Memory B cell (primary cell): ENCODE results near the gene MT1E.

Experiments used
- ATAC-seq: fragments of 150-1000 bp; cut with Tn5 transposase; 2 replicates; pipeline ENCODE4 v1.10.0; 2021; ENCODE audit warnings: low read depth, mild to moderate bottlenecking, moderate library complexity
- DNase-seq, 2 donors: peaks; one replicate each; pipeline ENCODE4 v3.0.0; 2022; ENCODE audit warnings: low spot score in 2 of 2
- H3K27ac Mint-ChIP-seq: one replicate; pipeline ENCODE4 v1.8.0; 2022; ENCODE audit warnings: mild to moderate bottlenecking, moderate library complexity, mixed read lengths
- H3K27me3 Mint-ChIP-seq: one replicate; pipeline ENCODE4 v1.8.0; 2022; ENCODE audit warnings: mixed read lengths
- H3K36me3 Mint-ChIP-seq: one replicate; pipeline ENCODE4 v1.8.0; 2022; ENCODE audit warnings: mild to moderate bottlenecking, mixed read lengths
- H3K4me1 Mint-ChIP-seq: one replicate; pipeline ENCODE4 v1.8.0; 2022; ENCODE audit warnings: mixed read lengths
- H3K4me3 Mint-ChIP-seq: one replicate; pipeline ENCODE4 v1.8.0; 2022; ENCODE audit warnings: mild to moderate bottlenecking, moderate library complexity, mixed read lengths
- H3K9me3 Mint-ChIP-seq: one replicate; pipeline ENCODE4 v1.8.0; 2022; ENCODE audit warnings: mixed read lengths

The MT1E gene

GRCh38 chr16:56637814-56638750 is 12.5 kb downstream of the MT1E start, which contains the start of gene MT1A:
Gene MT1A, plus strand, starts transcription at chr16:56638666. Its CDS starts 73 bp downstream, at chr16:56638739.
- no peaks in the 10 kb centered on the region for H3K9me3 Mint-ChIP-seq
- ATAC-seq (peak; percentile 31), DNase-seq (no peak)
- H3K27me3 Mint-ChIP-seq: peaks cover 30% of the 10 kb centered on the region
- no peak within 1 kb of the TSS for H3K27ac Mint-ChIP-seq
- peak within 1 kb of the TSS; percentile 43 for H3K4me3 Mint-ChIP-seq
- no peaks in the 10 kb centered on the region for H3K36me3 Mint-ChIP-seq
- H3K4me1 Mint-ChIP-seq: peaks cover 20% of the 10 kb centered on the region

GRCh38 chr16:56639045-56639444 is 13.5 kb downstream of the MT1E start:
- no peaks in the 10 kb centered on the region for H3K9me3 Mint-ChIP-seq
- DNase-seq (no peak), ATAC-seq (no peak)
- no peaks in the 10 kb centered on the region for H3K36me3 Mint-ChIP-seq
- no peak overlapping the region for H3K27ac Mint-ChIP-seq
- H3K27me3 Mint-ChIP-seq: peaks cover 29% of the 10 kb centered on the region
- H3K4me1 Mint-ChIP-seq: peaks cover 27% of the 10 kb centered on the region
- H3K4me3 Mint-ChIP-seq: no peak overlapping the region

- Mint-ChIP-seq H3K9me3 (no peaks in the 10 kb centered on the region), H3K4me3 (no peak overlapping the region), H3K27me3 (peaks cover 22% of the 10 kb centered on the region), H3K27ac (no peak overlapping the region), H3K36me3 (no peaks in the 10 kb centered on the region), H3K4me1 (peaks cover 25% of the 10 kb centered on the region)
- ATAC-seq (no peak), DNase-seq (no peak)
Observed at GRCh38 chr16:56640076-56640475, 14.5 kb downstream of the MT1E start.

GRCh38 chr16:56641166-56641565 is 15.6 kb downstream of the MT1E start:
- Mint-ChIP-seq H3K27me3 (peaks cover 19% of the 10 kb centered on the region), H3K27ac (no peak overlapping the region), H3K36me3 (no peaks in the 10 kb centered on the region), H3K4me1 (peaks cover 20% of the 10 kb centered on the region), H3K4me3 (no peak overlapping the region), H3K9me3 (no peaks in the 10 kb centered on the region)
- DNase-seq (no peak), ATAC-seq (no peak)

GRCh38 chr16:56643080-56643778 is 17.6 kb downstream of the MT1E start:
- H3K4me1 Mint-ChIP-seq: peaks cover 17% of the 10 kb centered on the region
- H3K4me3 Mint-ChIP-seq: peak overlapping the region; percentile 80
- H3K27ac Mint-ChIP-seq: no peak overlapping the region
- H3K9me3 Mint-ChIP-seq: no peaks in the 10 kb centered on the region
- no peaks in the 10 kb centered on the region for H3K36me3 Mint-ChIP-seq
- DNase-seq (no peak), ATAC-seq (peak; percentile 95)
- peaks cover 8% of the 10 kb centered on the region for H3K27me3 Mint-ChIP-seq

GRCh38 chr16:56643833-56644232 is 18.3 kb downstream of the MT1E start:
- Mint-ChIP-seq H3K4me1 (peaks cover 17% of the 10 kb centered on the region), H3K9me3 (no peaks in the 10 kb centered on the region), H3K27me3 (peaks cover 6% of the 10 kb centered on the region), H3K36me3 (no peaks in the 10 kb centered on the region), H3K27ac (no peak overlapping the region), H3K4me3 (peak overlapping the region; percentile 80)
- DNase-seq (no peak), ATAC-seq (no peak)

- peaks cover 10% of the 10 kb centered on the region for H3K27me3 Mint-ChIP-seq
Observed at GRCh38 chr16:56645311-56645710, 19.7 kb downstream of the MT1E start.

GRCh38 chr16:56645838-56646237 is 20.3 kb downstream of the MT1E start:
- peaks cover 10% of the 10 kb centered on the region for H3K27me3 Mint-ChIP-seq
- DNase-seq (no peak), ATAC-seq (no peak)
- peaks cover 17% of the 10 kb centered on the region for H3K4me1 Mint-ChIP-seq
- no peak overlapping the region for H3K4me3 Mint-ChIP-seq
- H3K9me3 Mint-ChIP-seq: no peaks in the 10 kb centered on the region
- no peak overlapping the region for H3K27ac Mint-ChIP-seq
- H3K36me3 Mint-ChIP-seq: no peaks in the 10 kb centered on the region

More at GRCh38 chr16:56645311-56645710, 19.7 kb downstream of the MT1E start:
- H3K27ac Mint-ChIP-seq: no peak overlapping the region
- no peaks in the 10 kb centered on the region for H3K9me3 Mint-ChIP-seq
- ATAC-seq (no peak), DNase-seq (no peak)
- H3K36me3 Mint-ChIP-seq: no peaks in the 10 kb centered on the region
- peaks cover 17% of the 10 kb centered on the region for H3K4me1 Mint-ChIP-seq
- H3K4me3 Mint-ChIP-seq: no peak overlapping the region

- Mint-ChIP-seq H3K4me1 (peaks cover 12% of the 10 kb centered on the region), H3K27ac (no peak overlapping the region), H3K27me3 (peaks cover 9% of the 10 kb centered on the region), H3K36me3 (no peaks in the 10 kb centered on the region), H3K9me3 (no peaks in the 10 kb centered on the region), H3K4me3 (no peak overlapping the region)
- ATAC-seq: no peak
- no peak for DNase-seq
Observed at GRCh38 chr16:56647641-56648431, 22.3 kb downstream of the MT1E start.

- Mint-ChIP-seq H3K9me3 (no peaks in the 10 kb centered on the region), H3K4me3 (no peak overlapping the region), H3K27me3 (peaks cover 5% of the 10 kb centered on the region), H3K4me1 (peaks cover 8% of the 10 kb centered on the region), H3K36me3 (no peaks in the 10 kb centered on the region), H3K27ac (no peak overlapping the region)
- ATAC-seq: no peak
- no peak for DNase-seq
Observed at GRCh38 chr16:56649271-56649670, 23.7 kb downstream of the MT1E start.

GRCh38 chr16:56649820-56650219 is 24.2 kb downstream of the MT1E start:
- DNase-seq (no peak), ATAC-seq (no peak)
- H3K4me3 Mint-ChIP-seq: no peak overlapping the region
- peaks cover 9% of the 10 kb centered on the region for H3K4me1 Mint-ChIP-seq
- peaks cover 5% of the 10 kb centered on the region for H3K27me3 Mint-ChIP-seq
- no peaks in the 10 kb centered on the region for H3K36me3 Mint-ChIP-seq
- H3K9me3 Mint-ChIP-seq: no peaks in the 10 kb centered on the region
- no peak overlapping the region for H3K27ac Mint-ChIP-seq

- no peaks in the 10 kb centered on the region for H3K36me3 Mint-ChIP-seq
- H3K4me3 Mint-ChIP-seq: no peak within 1 kb of the TSS
- no peak within 1 kb of the TSS for H3K27ac Mint-ChIP-seq
- H3K9me3 Mint-ChIP-seq: no peaks in the 10 kb centered on the region
- no peak for DNase-seq
- no peak for ATAC-seq
- H3K4me1 Mint-ChIP-seq: peaks cover 9% of the 10 kb centered on the region
- peaks cover 5% of the 10 kb centered on the region for H3K27me3 Mint-ChIP-seq
Observed at GRCh38 chr16:56651586-56651985, 26.0 kb downstream of the MT1E start, which contains the start of gene MT1B. Gene MT1B, plus strand, starts transcription at chr16:56651886. Its CDS starts 68 bp downstream, at chr16:56651954.

- no peak for ATAC-seq
- H3K4me1 Mint-ChIP-seq: peaks cover 12% of the 10 kb centered on the region
- peaks cover 4% of the 10 kb centered on the region for H3K27me3 Mint-ChIP-seq
- H3K9me3 Mint-ChIP-seq: no peaks in the 10 kb centered on the region
- H3K4me3 Mint-ChIP-seq: no peak overlapping the region
- DNase-seq: no peak
- H3K36me3 Mint-ChIP-seq: no peaks in the 10 kb centered on the region
- H3K27ac Mint-ChIP-seq: no peak overlapping the region
Observed at GRCh38 chr16:56652600-56652999, 27.0 kb downstream of the MT1E start.
